Neuronal stem cell (in vitro differentiated cells): ENCODE results near the gene TTC28.

Source experiments
- DNase-seq: peaks from one replicate; pipeline ENCODE4 v3.0.0-alpha.2; 2013; ENCODE audit warnings: low spot score
- H2AFZ ChIP-seq: one replicate; pipeline ENCODE4 v1.6.1; 2013; ENCODE audit warnings: mild to moderate bottlenecking, low read length, inconsistent platforms
- H2AK5ac ChIP-seq: 2 replicates; pipeline ENCODE4 v1.6.1; 2013; ENCODE audit warnings: low read depth, mild to moderate bottlenecking, inconsistent platforms, low read length, moderate library complexity, mixed read lengths
- H2BK120ac ChIP-seq: 2 replicates; pipeline ENCODE4 v1.6.1; 2013; ENCODE audit warnings: low read depth, mild to moderate bottlenecking, inconsistent platforms, low read length, moderate library complexity, mixed read lengths
- H2BK12ac ChIP-seq: one replicate; pipeline ENCODE4 v1.6.1; 2013; ENCODE audit warnings: low read length, inconsistent platforms
- H2BK15ac ChIP-seq: 2 replicates; pipeline ENCODE4 v1.6.1; 2013; ENCODE audit warnings: mild to moderate bottlenecking, low read length, inconsistent platforms, mixed read lengths
- H2BK5ac ChIP-seq: one replicate; pipeline ENCODE4 v1.6.1; 2013; ENCODE audit warnings: inconsistent platforms, mild to moderate bottlenecking, low read length, moderate library complexity
- H3K14ac ChIP-seq: one replicate; pipeline ENCODE4 v1.6.1; 2013; ENCODE audit warnings: low read length, inconsistent platforms
- H3K18ac ChIP-seq: 2 replicates; pipeline ENCODE4 v1.6.1; 2013; ENCODE audit warnings: low read length, inconsistent platforms
- H3K23ac ChIP-seq: 2 replicates; pipeline ENCODE4 v1.6.1; 2013; ENCODE audit warnings: low read depth, mild to moderate bottlenecking, mixed read lengths, low read length, inconsistent platforms; ENCODE audit not compliant: poor library complexity
- H3K27ac ChIP-seq: replicated peaks from 3 replicates; pipeline ENCODE4 v1.5.1; 2013; ENCODE audit warnings: low read length, inconsistent platforms
- H3K27me3 ChIP-seq, 3 experiments: 2 replicates each; pipeline ENCODE4 v1.6.1; 2013; ENCODE audit warnings: low read length in 3 of 3, mild to moderate bottlenecking in 2 of 3, inconsistent platforms in 1 of 3, low read depth in 1 of 3, mixed read lengths in 1 of 3, moderate library complexity in 1 of 3; ENCODE audit not compliant: control insufficient read depth in 3 of 3, insufficient read depth in 3 of 3
- H3K36me3 ChIP-seq, 2 donors: replicated peaks in 1 of 2; 2 replicates each; pipeline ENCODE4 v1.6.1; 2013; ENCODE audit warnings: low read length in 2 of 2; ENCODE audit not compliant: control insufficient read depth in 2 of 2, insufficient read depth in 2 of 2
- H3K4ac ChIP-seq: 2 replicates; pipeline ENCODE4 v1.6.1; 2013; ENCODE audit warnings: inconsistent platforms, mild to moderate bottlenecking, low read length, moderate library complexity
- H3K4me1 ChIP-seq, 2 donors: 1 replicate in 1 of 2; 2 replicates in 1 of 2; pipeline ENCODE4 v1.6.1; 2013; ENCODE audit warnings: low read length in 2 of 2, low read depth in 1 of 2; ENCODE audit not compliant: control insufficient read depth in 2 of 2, insufficient read depth in 1 of 2
- H3K4me2 ChIP-seq: one replicate; pipeline ENCODE4 v1.6.1; 2013; ENCODE audit warnings: mild to moderate bottlenecking, low read length, inconsistent platforms; ENCODE audit not compliant: insufficient read depth, poor library complexity, severe bottlenecking
- H3K4me3 ChIP-seq, 2 donors: 2 replicates each; pipeline ENCODE4 v1.5.1; 2013; ENCODE audit warnings: low read length in 2 of 2, mild to moderate bottlenecking in 2 of 2, inconsistent platforms in 1 of 2, moderate library complexity in 1 of 2
- H3K79me1 ChIP-seq: one replicate; pipeline ENCODE4 v1.6.1; 2013; ENCODE audit warnings: low read depth, mild to moderate bottlenecking, inconsistent platforms, low read length, moderate library complexity
- H3K9ac ChIP-seq: one replicate; pipeline ENCODE4 v1.6.1; 2013; ENCODE audit warnings: mild to moderate bottlenecking, low read depth, low read length, inconsistent platforms; ENCODE audit not compliant: poor library complexity
- H3K9me3 ChIP-seq, 2 donors: replicated peaks in 1 of 2; 2 replicates each; pipeline versions ENCODE3 to v1.6.1; 2013; ENCODE audit warnings: low read length in 2 of 2, mild to moderate bottlenecking in 2 of 2, inconsistent platforms in 1 of 2, low read depth in 1 of 2, mixed read lengths in 1 of 2, moderate library complexity in 1 of 2; ENCODE audit not compliant: control insufficient read depth in 2 of 2, insufficient read depth in 1 of 2
- H4K8ac ChIP-seq: one replicate; pipeline ENCODE4 v1.6.1; 2013; ENCODE audit warnings: low read depth, mild to moderate bottlenecking, inconsistent platforms, low read length, moderate library complexity
- H4K91ac ChIP-seq: one replicate; pipeline ENCODE4 v1.6.1; 2013; ENCODE audit warnings: low read length, low read depth, mild to moderate bottlenecking, inconsistent platforms; ENCODE audit not compliant: poor library complexity
- WGBS, 2 donors: extraction: QIAGEN DNeasy Blood & Tissue Kit; methylation state at CpG; one replicate each; pipeline ENCODE4 v1.1.7; 2013; ENCODE audit warnings: missing lambda C conversion rate in 2 of 2, mixed read lengths in 1 of 2; ENCODE audit not compliant: insufficient read length in 2 of 2, insufficient replicate concordance in 1 of 2; ENCODE audit errors: extremely low coverage in 2 of 2; 5-methylcytosine and 5-hydroxymethylcytosine counted together

The TTC28 gene

DNA sequence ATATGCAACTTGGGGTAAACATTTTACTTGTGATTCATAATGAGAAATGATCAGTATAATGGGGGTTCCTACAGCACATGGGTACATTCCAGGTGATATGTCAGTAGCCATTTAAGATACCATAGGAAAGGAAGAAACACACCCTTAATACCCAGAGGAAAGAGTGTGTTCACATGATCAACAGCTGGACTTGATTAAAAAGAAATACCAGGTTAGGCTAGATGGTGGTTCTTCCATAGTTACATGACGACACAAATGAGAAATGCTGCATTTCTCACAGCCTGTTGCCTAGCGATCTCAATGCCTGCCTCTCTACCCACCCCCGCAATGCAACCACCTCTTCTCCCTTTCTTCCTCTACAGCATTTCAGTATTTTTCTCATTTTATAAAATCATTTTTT, 96.8 kb downstream of the TTC28 start:
- H2BK15ac ChIP-seq: no peak overlapping the region
- H2BK120ac ChIP-seq: no peak overlapping the region
- H2AFZ ChIP-seq: no peak overlapping the region
- no peak overlapping the region for H3K9ac ChIP-seq
- H3K27me3 ChIP-seq: no peaks in the 10 kb centered on the region
- no peak overlapping the region for H3K4ac ChIP-seq
- H2AK5ac ChIP-seq: no peak overlapping the region
- H3K18ac ChIP-seq: no peak overlapping the region
- peaks cover 2 to 13% of the 10 kb centered on the region in 2 donors for H3K4me1 ChIP-seq
- WGBS, 2 donors: no CpG with 5 or more reads among the region's 3 CpGs
- no peak for DNase-seq
- no peak overlapping the region for H4K8ac ChIP-seq
- no peak overlapping the region for H3K4me2 ChIP-seq
- no peak overlapping the region for H3K23ac ChIP-seq
- H4K91ac ChIP-seq: no peak overlapping the region
- no peak overlapping the region for H3K4me3 ChIP-seq
- H3K36me3 ChIP-seq: peaks cover 0 to 3% of the 10 kb centered on the region in 2 donors
- no peak overlapping the region for H2BK5ac ChIP-seq
- H3K9me3 ChIP-seq: peaks cover 0 to 3% of the 10 kb centered on the region in 2 donors
- H2BK12ac ChIP-seq: no peak overlapping the region
- no peaks in the 10 kb centered on the region for H3K79me1 ChIP-seq
- H3K14ac ChIP-seq: no peak overlapping the region
- no peak overlapping the region for H3K27ac ChIP-seq

DNA sequence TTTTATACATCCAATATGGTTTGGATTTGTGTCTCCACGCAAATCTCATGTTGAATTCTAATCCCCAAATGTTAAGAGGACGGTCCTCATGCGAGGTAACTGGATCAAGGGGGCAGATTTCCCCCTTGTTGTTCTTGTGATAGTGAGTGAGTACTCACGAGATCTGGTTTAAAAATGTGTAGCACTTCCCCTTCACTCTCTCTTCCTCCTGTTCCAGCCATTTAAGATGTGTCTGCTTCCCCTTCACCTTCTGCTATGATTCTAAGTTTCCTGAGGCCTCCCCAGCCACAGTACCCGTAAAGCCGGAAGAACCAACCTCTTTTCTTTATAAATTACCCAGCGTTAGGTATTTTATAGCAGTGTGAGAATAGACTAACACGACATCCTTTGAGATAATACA, 98.6 kb downstream of the TTC28 start:
- no peak overlapping the region for H3K23ac ChIP-seq

DNA sequence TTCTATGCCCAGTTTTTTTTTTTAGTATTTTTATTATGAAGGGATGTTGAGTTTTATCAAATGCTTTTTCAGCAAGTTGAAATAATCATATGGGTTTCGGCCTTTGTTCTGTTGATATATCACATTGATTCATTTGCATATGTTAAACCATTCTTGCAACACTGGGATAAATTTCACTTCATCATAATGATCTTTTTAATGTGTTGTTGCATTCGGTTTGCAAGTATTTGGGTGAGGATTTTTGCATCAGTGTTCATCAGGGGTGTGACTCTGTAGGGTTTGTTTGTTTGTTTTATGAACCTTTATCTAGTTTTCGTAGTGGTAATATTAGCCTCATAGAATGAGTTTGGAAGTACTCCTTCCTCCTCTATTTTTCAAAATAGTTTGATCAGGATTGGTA, 103.5 kb downstream of the TTC28 start:
- Histone ChIP-seq H3K9ac (no peak overlapping the region), H3K9me3 (peaks cover 0 to 7% of the 10 kb centered on the region in 2 donors), H3K79me1 (no peaks in the 10 kb centered on the region), H2BK5ac (no peak overlapping the region), H3K4me3 (no peak overlapping the region), H3K18ac (no peak overlapping the region), H3K4ac (no peak overlapping the region), H4K8ac (no peak overlapping the region), H2AK5ac (no peak overlapping the region), H3K27ac (no peak overlapping the region), H3K4me1 (no peaks in the 10 kb centered on the region), H2AFZ (no peak overlapping the region), H2BK12ac (no peak overlapping the region), H3K36me3 (peaks cover 0 to 3% of the 10 kb centered on the region in 2 donors), H3K23ac (no peak overlapping the region), H2BK15ac (no peak overlapping the region), H4K91ac (no peak overlapping the region), H3K27me3 (no peaks in the 10 kb centered on the region), H3K4me2 (no peak overlapping the region), H3K14ac (no peak overlapping the region), H2BK120ac (no peak overlapping the region)
- WGBS, 2 donors: no CpG with 5 or more reads among the region's 3 CpGs
- no peak for DNase-seq

More for the DNA sequence above, 98.6 kb downstream of the TTC28 start:
- Histone ChIP-seq H2AFZ (no peak overlapping the region), H2BK5ac (no peak overlapping the region), H3K4ac (no peak overlapping the region), H3K18ac (no peak overlapping the region), H3K4me3 (no peak overlapping the region), H2BK15ac (no peak overlapping the region), H4K8ac (no peak overlapping the region), H4K91ac (no peak overlapping the region), H2BK120ac (no peak overlapping the region), H3K14ac (no peak overlapping the region), H3K9ac (no peak overlapping the region), H3K79me1 (no peaks in the 10 kb centered on the region), H3K36me3 (peaks cover 0 to 3% of the 10 kb centered on the region in 2 donors), H3K27me3 (no peaks in the 10 kb centered on the region), H3K4me2 (no peak overlapping the region), H3K9me3 (peaks cover 0 to 8% of the 10 kb centered on the region in 2 donors), H2AK5ac (no peak overlapping the region), H2BK12ac (no peak overlapping the region), H3K4me1 (peaks cover 2 to 13% of the 10 kb centered on the region in 2 donors), H3K27ac (no peak overlapping the region)
- WGBS, 2 donors: no CpG with 5 or more reads among the region's 8 CpGs
- no peak for DNase-seq

DNA sequence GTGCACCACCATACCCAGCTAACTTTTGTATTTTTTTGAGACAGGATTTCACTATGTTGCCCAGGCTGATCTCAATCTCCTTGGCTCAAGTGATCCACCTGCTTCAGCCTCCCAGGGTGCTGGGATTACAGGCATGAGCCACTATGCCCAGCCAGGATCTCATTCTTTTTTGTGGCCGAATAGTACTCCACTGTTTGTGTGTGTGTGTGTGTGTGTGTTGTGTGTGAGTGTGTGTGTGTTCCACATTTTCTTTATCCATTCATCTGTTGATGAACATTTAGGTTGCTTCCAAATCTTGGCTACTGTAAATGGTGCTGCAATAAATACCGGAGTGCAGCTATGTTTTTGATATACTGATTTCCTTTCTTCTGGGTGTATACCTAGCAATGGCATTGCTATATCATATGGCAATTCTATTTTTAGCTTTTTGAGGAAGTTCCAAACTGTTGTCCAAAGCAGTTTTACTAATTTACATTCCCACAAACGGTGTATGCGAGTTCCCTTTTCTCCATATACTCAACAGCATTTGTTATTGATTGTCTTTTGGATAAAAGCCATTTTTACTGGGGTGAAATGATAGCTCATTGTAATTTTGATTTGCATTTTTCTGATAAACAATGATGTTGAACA, 105.4 kb downstream of the TTC28 start:
- Histone ChIP-seq H3K9ac (no peak overlapping the region), H3K27ac (no peak overlapping the region), H3K79me1 (no peaks in the 10 kb centered on the region), H2BK12ac (no peak overlapping the region), H2AFZ (no peak overlapping the region), H3K14ac (no peak overlapping the region), H4K8ac (no peak overlapping the region), H2BK5ac (no peak overlapping the region), H2BK120ac (no peak overlapping the region), H3K4me1 (no peaks in the 10 kb centered on the region), H3K4ac (no peak overlapping the region), H3K23ac (no peak overlapping the region), H2BK15ac (no peak overlapping the region), H4K91ac (no peak overlapping the region), H3K27me3 (no peaks in the 10 kb centered on the region), H3K9me3 (peaks cover 0 to 7% of the 10 kb centered on the region in 2 donors), H2AK5ac (no peak overlapping the region), H3K36me3 (peaks cover 0 to 3% of the 10 kb centered on the region in 2 donors), H3K4me2 (no peak overlapping the region), H3K4me3 (no peak overlapping the region), H3K18ac (no peak overlapping the region)
- no CpG with 5 or more reads among the region's 4 CpGs for WGBS, 2 donors
- no peak for DNase-seq
